ENCODE measurements around the gene TTC7B. TPM values are rescaled to one million over a fixed set of nuclear protein-coding genes. Genes with fewer than 3 reads are reported as not detected.

Gene TTC7B
- total RNA-seq, 1 donor from 2014 or later: 20.6 TPM

- Mint-ChIP-seq H3K4me1 (peaks cover 21% of the 10 kb centered on the region), H3K4me3 (no peak overlapping the region)
- H3K36me3 ChIP-seq: no peaks in the 10 kb centered on the region
These were observed 142.1 kb downstream of the TTC7B start for GRCh38 chr14:90674043-90674670.

GRCh38 chr14:90671382-90672234 lies 144.6 kb downstream of the TTC7B start:
- Mint-ChIP-seq H3K9me3 (peaks cover 6% of the 10 kb centered on the region), H3K4me1 (peaks cover 15% of the 10 kb centered on the region), H3K4me3 (no peak overlapping the region), H3K27ac (peak overlapping the region; percentile 42), H3K27me3 (ENCODE audit: insufficient read depth, low read depth) (no peaks in the 10 kb centered on the region), H3K36me3 (peaks cover 17% of the 10 kb centered on the region)
- H3K27ac ChIP-seq: no peak overlapping the region
- H3K4me3 ChIP-seq: no peak overlapping the region
- H3K4me1 ChIP-seq: no peaks in the 10 kb centered on the region
- no peaks in the 10 kb centered on the region for H3K36me3 ChIP-seq
- no peaks in the 10 kb centered on the region for H3K9me3 ChIP-seq (ENCODE audit: low read depth)
- H3K9ac ChIP-seq: no peak overlapping the region
- H3F3A ChIP-seq (ENCODE audit: low read depth): no peaks in the 10 kb centered on the region
- H3K4me2 ChIP-seq: no peak overlapping the region
- no peaks in the 10 kb centered on the region for H3K79me2 ChIP-seq (ENCODE audit: low read depth)
- H3K27me3 ChIP-seq: no peaks in the 10 kb centered on the region
- no peak overlapping the region for H2AFZ ChIP-seq (replicated peaks)
- no peaks in the 10 kb centered on the region for H4K20me1 ChIP-seq (ENCODE audit: low read depth)
- no peak for TF ChIP-seq EZH2phosphoT487 (IDR thresholded peaks at IDR 0.05)
- TF ChIP-seq EZH2 (IDR thresholded peaks at IDR 0.05): no peak
- DNase-seq (ENCODE audit: low spot score): no peak

More at GRCh38 chr14:90674043-90674670, 142.1 kb downstream of the TTC7B start:
- no peaks in the 10 kb centered on the region for H3K4me1 ChIP-seq
- H2AFZ ChIP-seq (replicated peaks): no peak overlapping the region
- Mint-ChIP-seq H3K27me3 (ENCODE audit: insufficient read depth, low read depth) (no peaks in the 10 kb centered on the region), H3K9me3 (peaks cover 5% of the 10 kb centered on the region), H3K36me3 (peaks cover 13% of the 10 kb centered on the region), H3K27ac (no peak overlapping the region)
- no peak overlapping the region for H3K9ac ChIP-seq
- no peak overlapping the region for H3K4me3 ChIP-seq
- no peaks in the 10 kb centered on the region for H3K9me3 ChIP-seq (ENCODE audit: low read depth)
- H3F3A ChIP-seq (ENCODE audit: low read depth): no peaks in the 10 kb centered on the region
- TF ChIP-seq CTCF (IDR thresholded peaks at IDR 0.05) (no peak), EZH2 (IDR thresholded peaks at IDR 0.05) (no peak), EZH2phosphoT487 (IDR thresholded peaks at IDR 0.05) (no peak)
- H3K27ac ChIP-seq: no peak overlapping the region
- no peaks in the 10 kb centered on the region for H4K20me1 ChIP-seq (ENCODE audit: low read depth)
- DNase-seq (ENCODE audit: low spot score): no peak
- H3K27me3 ChIP-seq: no peaks in the 10 kb centered on the region
- no peaks in the 10 kb centered on the region for H3K79me2 ChIP-seq (ENCODE audit: low read depth)
- H3K4me2 ChIP-seq: no peak overlapping the region

- no peak overlapping the region for H3K9ac ChIP-seq
- H3K36me3 Mint-ChIP-seq: peaks cover 14% of the 10 kb centered on the region
These were observed 146.5 kb downstream of the TTC7B start for GRCh38 chr14:90669731-90670130.

More at GRCh38 chr14:90669731-90670130, 146.5 kb downstream of the TTC7B start:
- no peak for TF ChIP-seq EZH2 (IDR thresholded peaks at IDR 0.05)
- no peak for TF ChIP-seq CTCF (IDR thresholded peaks at IDR 0.05)
- TF ChIP-seq EZH2phosphoT487 (IDR thresholded peaks at IDR 0.05): no peak
- DNase-seq (ENCODE audit: low spot score): no peak
- Histone ChIP-seq H3F3A (ENCODE audit: low read depth) (no peaks in the 10 kb centered on the region), H3K36me3 (no peaks in the 10 kb centered on the region), H3K9me3 (ENCODE audit: low read depth) (no peaks in the 10 kb centered on the region), H3K4me3 (no peak overlapping the region), H3K79me2 (ENCODE audit: low read depth) (no peaks in the 10 kb centered on the region), H3K4me2 (no peak overlapping the region), H3K27me3 (no peaks in the 10 kb centered on the region), H3K27ac (no peak overlapping the region), H4K20me1 (ENCODE audit: low read depth) (no peaks in the 10 kb centered on the region), H2AFZ (replicated peaks) (no peak overlapping the region), H3K4me1 (no peaks in the 10 kb centered on the region)
- Mint-ChIP-seq H3K4me3 (no peak overlapping the region), H3K27me3 (ENCODE audit: insufficient read depth, low read depth) (no peaks in the 10 kb centered on the region), H3K4me1 (peaks cover 17% of the 10 kb centered on the region), H3K27ac (no peak overlapping the region), H3K9me3 (peaks cover 6% of the 10 kb centered on the region)

Measured in neural progenitor cell (in vitro differentiated cells).